Measurements from ENCODE around the gene APLP1.

DNA sequence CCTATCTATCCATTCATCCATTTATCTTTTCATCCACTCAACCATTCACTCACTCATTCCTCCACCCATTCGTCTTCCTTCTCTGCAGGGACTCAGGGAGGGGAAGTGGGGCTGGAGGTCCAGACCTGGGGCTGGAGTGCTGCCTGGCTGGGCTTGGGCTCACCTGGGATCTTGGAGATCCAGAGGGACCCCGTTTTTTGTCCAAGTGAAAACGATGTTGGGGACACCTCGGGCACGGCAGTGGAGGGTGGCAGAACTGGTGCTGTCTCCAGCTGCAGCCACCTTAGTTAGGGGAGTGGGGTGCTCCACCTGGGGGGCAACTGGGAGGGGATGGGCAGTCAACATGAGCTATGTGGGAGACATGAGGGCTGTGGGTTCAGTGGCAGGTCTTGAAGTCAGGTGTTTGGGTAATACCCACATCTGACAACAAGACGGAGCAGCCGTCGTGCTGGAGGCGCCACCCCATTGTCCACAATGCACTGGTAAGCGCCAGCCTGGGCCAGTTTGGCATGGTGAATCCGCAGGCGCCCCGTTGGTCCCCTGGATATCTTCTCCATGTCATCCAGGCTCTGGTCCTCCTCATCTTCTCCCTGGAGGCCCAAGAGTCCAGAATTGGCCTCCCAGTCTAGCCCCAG lies 26.3 kb upstream of the APLP1 start:
- TF ChIP-seq EP300 (IDR thresholded peaks at IDR 0.05) (no peak), CTCF (IDR thresholded peaks at IDR 0.05) (no peak), POLR2A (IDR thresholded peaks at IDR 0.05) (no peak)

Measured in ovary (tissue), 3 donors.